GM18867 (cell line): ENCODE data around the gene RFFL.
A peak's percentile ranks its signal among the peaks of the same experiment; 100 is the strongest.
"Not testable (repeated sequence)": the region's sequence is repeated elsewhere in the genome, so short reads cannot be mapped to it uniquely, and the experiment has no call there.

Experiments used
- ATAC-seq: cut with Tn5 transposase; IDR thresholded peaks from one replicate; pipeline ENCODE4 v1.9.1; 2021; ENCODE audit warnings: mild to moderate bottlenecking, moderate library complexity; ENCODE audit not compliant: unreplicated experiment

The RFFL gene, protein sequence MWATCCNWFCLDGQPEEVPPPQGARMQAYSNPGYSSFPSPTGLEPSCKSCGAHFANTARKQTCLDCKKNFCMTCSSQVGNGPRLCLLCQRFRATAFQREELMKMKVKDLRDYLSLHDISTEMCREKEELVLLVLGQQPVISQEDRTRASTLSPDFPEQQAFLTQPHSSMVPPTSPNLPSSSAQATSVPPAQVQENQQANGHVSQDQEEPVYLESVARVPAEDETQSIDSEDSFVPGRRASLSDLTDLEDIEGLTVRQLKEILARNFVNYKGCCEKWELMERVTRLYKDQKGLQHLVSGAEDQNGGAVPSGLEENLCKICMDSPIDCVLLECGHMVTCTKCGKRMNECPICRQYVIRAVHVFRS

DNA sequence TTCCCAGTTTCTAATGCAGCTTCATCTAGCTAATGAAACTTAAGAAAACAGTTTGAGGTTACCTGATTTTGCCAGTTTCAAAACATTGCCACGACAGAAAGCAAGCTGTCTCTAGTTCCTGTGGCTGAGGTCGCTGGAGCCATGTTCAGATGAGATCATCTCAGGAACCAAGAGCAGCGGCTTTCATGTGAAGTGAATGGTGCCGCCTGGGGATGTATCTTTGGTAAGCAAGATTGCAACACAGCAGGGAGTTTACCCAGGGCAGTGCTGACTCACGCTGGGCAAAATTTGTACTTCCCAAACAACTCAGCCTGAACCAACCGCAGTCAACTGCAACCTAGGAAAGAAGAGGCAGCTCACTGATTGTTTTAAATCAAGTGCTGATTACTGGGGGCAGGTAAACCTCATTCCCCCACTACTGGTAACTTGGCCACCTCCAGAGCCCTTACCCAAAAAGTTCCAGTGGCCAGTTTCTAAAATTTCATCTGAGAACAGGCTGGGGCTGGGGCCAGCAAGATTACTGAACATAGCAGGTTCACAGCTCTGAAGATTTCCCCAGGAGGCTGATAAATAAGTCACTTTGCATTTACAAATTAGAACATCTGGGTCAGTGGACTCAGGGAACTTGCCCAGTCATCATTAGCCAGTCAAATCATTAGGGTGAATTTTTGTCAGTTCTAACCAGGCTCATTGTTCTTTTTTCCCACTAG lies at the start of gene RFFL:
RFFL (minus strand) TSS at position 194 of the 710 bp plus-strand sequence. CDS start 37,154 bp downstream, outside the sequence.
- peak; percentile 83 for ATAC-seq

DNA sequence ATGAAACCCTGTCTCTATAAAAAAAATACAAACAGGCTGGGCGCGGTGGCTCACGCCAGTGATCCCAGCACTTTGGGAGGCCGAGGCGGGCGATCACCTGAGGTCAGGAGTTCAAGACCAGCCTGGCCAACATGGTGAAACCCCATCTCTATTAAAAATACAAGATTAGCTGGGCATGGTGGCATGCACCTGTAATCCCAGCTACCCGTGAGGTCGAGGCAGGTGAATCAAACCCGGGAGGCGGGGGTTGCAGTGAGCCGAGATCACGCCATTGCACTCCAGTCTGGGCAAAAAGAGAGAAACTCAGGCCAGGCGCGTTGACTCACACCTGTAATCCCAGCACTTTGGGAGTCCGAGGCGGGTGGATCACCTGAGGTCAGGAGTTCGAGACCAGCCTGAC lies 47.3 kb upstream of the RFFL start:
- ATAC-seq: not testable (repeated sequence)

DNA sequence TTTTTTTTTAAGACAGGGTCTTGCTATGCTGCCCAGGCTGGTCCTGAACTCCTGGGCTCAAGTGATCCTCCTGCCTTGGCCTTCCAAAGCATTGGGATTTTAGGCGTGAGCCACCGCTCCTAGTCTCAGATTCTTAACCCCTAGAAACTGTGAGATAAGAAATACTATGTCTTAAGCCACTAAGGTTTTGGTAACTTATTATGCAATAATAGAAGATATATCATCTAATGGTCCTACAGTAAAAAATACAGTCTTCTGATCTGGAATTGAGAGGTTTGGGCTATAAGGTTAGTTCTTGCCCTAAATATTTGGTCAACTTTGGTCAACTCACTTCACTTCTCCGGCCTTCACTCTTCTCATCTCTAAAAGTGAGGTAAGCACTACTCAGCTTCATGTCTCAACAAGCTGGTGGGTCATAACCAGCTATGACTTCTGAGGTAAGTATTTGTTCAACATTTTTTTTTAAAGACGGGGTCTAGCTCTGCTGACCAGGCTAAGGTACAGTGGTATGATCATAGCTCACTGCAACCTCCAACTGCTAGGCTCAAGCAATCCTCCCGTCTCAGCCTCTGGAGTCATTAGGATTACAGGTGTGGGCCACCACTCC lies 41.4 kb upstream of the RFFL start:
- no peak for ATAC-seq

DNA sequence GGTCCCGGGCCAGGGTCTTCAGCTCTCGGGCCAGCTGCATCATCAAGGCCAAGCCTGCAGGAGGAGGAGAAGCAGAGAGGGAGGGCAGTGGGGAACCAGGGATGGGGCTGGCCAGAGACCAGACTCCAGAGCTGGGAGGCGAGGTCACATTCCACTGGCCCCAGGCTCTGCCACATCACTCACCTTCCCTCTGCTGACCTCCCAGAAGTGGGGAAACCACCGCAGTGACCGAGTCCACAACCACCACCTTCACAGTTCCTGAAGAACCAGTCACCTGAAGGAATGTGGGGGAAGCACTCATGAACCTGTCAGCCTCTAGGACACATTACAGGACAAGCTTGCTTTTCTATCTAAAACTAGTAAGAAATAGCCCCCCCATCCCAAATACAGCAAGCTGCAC lies 39.8 kb upstream of the RFFL start:
- no peak for ATAC-seq

DNA sequence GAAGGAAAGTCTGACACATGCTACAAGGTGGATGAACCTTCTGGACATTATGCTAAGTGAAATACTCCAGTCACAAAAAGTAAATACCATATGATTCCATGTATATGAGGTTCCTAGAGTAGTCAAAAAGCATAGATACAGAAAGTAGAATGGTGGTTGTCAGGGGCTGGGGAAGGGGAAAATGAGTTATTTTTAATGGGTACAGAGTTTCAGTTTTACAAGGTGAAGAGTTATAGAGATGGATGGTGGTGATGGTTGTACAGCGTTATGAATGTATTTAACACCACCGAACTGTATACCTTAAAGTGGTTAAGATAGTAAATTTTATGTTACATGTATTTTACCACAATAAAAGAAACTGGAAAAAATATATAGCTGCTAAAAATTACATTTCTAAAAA lies 38.2 kb upstream of the RFFL start:
- ATAC-seq: no peak

DNA sequence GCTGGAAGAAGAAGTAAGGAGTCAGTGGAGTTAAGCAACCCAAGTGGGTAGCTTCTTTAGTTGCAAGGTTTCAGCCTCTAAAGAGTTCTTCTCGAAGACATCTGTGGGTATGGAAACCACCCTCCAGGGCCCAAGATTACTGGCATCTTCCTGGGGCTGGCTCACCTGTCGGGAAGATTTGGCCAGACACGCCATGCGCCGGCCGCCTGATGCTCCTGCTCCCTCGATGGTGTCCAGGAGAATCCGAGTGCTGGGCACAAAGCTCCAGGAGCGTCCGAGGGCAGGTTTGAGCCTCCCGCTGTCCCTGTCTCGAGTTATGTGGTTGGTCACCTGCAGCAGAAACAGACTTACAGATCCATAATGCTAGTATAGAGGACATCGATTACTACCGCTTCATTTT lies 37.5 kb upstream of the RFFL start:
- ATAC-seq: no peak

DNA sequence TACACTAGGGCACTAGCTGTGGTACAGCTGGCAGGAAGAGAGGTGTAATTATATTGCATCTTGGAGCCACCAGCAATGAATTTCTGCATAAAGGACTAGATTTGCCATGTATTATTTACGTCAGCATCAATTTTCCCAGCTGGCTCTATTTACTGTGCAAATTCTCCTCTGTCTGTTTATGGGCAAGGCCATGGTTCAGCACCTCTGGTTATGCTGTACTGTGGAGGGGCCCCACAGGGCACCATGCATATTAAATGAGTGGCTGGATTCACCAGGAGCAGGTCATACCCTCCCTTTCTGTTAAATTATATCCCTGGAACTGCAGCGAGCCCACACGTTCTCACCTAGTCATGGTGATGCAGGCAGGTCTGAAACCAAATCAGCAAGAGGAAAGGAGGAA lies 36.4 kb upstream of the RFFL start:
- ATAC-seq: no peak

DNA sequence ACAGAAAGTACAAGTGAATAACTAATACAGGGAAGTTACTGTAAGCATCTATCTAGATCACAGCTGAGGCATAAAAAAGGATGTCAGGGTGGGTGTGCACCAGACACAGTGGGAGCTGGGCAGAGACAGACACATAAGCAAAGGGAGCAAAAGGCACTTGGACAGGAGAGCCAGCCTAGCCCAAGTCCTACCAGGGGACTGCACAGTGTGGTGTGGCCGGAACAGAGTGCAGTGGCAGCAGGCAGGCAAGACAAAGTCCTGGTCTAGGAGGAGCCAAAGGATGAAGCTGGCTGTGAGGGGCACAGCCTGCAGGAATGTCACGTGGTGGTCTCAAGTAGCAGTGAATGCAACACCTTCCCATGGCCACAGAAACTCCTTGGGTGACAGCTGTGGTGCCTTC lies 34.3 kb upstream of the RFFL start:
- no peak for ATAC-seq

DNA sequence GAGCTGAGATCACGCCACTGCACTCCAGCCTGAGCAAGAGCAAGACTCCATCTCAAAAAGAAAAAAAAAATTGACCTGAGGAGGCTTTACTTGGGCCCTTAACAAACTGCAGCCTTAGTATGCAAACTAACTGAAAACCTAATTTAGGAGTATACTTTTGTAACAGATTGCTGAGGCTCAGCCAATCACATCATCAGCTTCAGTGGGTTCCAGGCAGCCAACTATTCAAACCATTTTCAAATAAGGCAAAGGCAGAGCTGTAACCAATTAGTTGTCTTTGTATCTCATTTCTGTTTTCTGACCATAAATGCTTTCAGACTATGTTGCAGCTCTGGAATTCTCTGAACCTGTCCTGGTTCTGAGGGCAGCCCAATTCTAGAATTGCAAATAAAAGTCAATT lies 32.2 kb upstream of the RFFL start:
- no peak for ATAC-seq

DNA sequence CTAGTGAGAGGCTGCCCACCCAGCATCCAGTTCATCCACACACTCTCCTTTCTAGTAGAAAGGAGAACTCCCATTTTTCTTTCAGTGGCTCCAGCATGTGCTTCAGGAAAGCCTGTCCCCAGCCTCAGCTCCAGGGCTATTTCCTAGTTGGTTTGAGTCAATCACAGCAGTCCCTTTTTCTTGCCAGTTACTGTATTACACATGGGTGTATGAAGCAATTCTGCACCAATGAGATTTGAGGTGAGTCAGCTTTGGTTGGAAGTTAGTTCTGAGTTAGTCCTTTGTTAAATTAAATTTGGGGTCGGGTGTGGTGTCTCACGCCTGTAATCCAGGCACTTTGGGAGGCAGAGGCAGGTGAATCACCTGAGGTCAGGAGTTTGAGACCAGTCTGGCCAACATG lies 31.4 kb upstream of the RFFL start:
- ATAC-seq: no peak

DNA sequence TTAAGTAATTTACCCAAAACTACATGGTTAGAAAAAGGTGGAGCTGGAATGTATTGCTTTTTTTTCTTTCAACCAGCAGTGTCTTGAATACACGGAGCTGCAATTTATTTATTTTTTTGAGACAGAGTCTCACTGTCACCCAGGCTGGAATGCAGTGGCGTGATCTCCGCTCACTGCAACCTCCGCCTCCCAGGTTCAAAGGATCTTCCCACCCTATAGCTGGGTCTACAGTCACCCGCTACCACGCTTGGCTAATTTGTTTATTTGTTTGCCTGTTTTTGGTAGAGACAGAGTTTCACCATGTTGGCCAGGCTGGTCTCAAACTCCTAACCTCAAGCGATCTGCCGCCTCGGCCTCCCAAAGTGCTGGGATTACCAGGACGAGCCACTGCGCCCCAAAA lies 27.2 kb upstream of the RFFL start:
- ATAC-seq: not testable (repeated sequence)

DNA sequence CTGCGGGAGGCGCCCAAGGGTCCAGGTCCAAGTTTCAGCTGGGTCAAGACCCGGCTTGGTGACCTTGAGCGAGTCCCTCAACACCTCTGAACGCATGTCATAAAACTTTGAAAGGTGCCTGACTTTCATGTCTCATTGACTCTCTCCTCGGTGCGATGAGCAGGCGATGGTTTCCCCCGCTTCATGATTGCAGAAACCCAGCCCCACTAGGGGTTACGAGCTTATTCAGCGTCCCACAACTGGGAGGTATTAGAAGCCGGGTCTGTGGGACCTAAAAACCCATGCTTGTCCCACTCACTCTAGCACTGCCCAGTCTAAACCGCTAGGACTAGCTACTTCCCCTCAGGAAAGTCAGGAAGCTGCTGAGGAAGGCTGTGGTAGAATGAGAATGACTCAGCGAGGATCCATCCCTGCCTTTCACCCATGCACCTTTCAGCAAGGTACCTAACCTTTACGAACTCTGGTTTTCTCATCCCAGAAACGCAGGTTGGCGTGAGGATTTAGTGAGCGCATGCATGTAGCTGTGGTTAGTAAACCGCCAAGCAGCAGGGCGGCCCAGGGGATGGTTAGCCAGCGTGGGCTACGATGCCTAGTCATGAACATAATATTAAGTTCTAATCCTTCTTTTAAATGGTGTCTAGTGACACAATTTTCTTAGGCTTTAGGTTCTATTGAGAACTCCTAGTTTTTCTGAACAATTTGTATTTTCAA lies 26.2 kb upstream of the RFFL start:
- ATAC-seq: peak; percentile 9

DNA sequence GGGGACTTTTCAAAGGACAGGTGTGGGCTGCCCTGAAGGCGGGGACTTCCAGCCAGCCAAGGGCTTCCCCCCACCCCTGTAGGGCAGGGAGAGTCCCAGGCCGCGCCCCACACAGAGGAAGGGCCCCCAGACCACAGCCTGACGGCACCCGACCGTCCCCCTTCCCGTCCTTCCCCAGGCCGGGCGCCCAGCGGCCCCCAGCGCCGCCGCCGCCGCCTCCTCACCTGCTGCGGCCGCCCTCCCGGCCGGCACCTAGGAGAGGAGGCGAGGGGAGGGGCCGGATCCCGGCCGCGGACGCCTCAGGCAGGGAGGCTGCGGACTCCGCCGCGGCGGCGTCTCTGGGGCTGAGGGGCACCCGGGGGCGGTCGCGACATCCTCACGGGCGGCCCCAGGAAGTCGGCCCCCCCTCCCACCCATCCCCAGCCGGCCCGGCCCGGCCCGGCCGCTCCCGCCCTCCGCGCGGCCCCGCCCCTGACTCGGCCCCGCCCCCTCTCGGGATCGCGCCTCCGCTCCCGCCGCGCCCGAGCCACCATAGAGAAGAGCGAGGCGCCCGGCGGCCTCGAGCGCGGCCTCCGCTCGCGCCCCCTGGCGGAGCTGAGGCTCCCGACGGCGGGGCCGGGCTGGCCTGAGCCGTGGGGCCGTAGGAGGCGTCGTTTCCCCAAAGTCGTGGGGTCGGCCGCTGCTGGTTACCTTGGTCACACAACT lies 25.5 kb upstream of the RFFL start:
- peak; percentile 74 for ATAC-seq

DNA sequence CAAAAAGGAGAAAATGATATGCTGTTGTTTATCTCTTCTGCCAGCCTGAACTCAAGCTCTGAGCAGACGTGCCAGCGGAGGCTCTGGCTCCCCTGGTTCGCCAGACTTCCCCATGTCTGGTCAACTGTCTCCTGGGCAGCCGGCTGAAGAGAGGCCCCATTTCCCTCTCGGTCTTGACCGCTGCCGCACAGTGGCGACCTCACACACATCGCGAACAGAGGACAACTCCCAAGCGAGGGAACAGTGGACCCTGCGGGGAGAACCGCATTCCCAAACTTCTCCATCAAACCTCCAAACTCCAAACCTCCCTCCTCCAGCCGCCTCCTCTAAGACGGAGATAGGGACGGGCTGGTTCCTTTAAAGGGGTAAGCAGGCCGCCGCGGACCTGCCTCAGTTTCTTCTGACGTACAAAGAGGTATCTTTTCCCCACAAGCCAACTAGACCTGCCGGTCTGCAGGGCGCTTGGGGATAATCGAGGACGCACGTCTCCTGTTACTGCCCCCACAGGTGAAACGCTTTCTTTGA lies 24.9 kb upstream of the RFFL start:
- ATAC-seq: peak; percentile 15

DNA sequence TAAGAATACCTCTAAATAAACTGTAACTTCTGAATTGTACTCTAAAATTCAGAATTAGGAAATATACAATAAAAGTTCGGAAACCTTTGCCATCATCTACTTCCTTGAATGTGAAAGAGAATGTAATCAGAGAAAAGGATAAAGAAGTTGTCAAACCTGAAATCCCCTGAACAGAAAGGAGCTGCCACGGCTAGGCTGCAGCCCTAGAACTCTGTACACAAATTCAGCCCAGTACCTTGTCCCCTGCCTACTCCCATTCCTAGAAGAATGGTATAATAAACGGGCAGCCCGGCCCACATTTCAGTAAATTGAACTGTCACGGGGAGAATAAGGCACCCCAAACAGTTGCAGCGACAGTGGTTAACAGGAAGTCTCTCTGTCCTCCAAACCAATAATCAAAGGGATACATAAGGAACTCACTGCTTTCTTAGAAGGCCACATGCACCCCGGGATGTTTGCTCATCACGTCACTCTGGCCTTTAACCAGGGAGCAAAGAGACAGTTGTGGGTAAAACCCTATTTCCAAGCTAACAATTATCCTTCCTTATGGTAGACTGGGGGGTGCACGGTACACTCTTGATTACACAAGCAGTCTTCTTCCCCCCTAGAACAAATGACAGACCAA lies 24.3 kb upstream of the RFFL start:
- no peak for ATAC-seq

DNA sequence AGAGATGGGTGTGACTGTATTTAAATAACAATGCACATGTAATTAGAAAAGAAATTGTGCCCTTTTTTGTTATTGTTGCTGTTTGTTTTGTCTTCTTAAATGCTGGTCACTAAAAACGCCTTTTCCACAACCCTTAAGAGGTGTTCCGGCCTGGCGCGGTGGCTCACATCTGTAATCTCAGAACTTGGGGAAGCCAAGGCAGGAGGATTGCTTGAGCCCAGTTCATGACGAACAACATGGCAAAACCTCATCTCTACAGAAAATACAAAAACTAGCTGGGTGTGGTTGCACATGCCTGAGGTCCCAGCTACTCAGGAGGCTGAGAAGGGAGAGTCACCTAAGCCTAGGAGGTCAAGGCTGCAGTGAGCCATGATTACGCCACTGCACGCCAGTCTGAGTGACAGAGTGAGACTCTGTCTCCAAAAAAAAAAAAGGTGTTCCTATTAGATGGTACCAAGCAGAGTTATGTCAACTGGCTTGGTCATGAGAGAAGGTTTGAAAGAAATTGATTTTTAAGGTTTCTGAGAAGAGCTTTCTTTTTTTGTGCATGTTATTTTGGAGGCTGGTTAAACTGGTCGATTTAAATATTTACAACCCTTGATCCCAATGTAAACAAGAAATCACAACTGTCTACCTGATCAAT lies 23.5 kb upstream of the RFFL start:
- no peak for ATAC-seq

DNA sequence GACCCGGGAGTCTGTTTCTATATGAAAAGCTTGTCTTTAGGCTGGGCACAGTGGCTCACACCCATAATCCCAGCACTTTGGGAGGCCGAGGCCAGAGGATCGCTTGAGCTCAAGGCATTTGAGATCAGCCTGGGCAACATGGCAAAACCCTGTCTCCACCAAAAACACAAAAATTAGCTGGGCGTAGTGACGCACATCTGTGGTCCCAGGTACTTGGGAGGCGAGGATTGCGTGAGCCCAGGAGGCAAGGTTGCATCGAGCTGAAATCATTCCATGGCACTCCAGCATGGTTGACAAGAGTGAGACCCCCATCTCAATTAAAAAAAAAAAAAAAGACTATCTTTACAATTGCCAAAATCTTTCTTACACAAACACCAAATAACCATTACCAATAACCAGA lies 22.7 kb upstream of the RFFL start:
- ATAC-seq: no peak

DNA sequence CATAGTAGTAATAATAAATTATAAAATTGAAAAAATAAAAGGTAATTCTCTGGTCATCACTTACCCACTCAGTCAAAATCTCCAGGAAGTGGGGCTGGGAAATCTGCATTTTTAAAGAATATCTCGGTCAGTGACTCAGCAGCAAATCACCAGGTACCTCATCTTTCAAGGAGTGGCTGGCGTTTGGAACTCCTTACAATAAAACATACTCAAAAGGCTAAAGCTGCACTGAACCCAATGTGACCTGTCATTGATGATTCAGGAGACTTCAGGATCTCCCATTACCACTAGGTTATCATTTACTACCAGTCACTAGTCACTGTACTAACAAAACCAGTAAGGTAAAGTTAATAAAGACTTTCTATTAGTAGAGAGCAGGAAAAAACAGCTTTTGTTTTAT lies 21.5 kb upstream of the RFFL start:
- no peak for ATAC-seq

DNA sequence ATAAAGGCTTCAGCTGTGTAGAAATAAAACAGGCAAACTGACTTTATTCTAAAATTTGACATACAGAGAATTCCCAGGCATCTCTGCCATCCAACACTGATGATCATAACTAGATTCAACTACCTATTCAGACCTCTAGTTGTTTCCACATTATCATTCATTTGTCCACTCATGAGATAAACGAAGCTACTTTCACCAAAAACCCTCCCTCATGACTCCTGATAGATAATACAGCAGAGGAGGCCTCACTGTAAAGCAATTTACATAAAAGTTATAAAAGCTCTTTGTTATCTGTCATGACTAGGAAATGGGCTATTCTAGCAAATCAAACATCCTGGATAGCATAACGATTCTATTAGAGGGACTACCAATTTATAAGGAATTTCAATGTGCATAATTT lies 19.6 kb upstream of the RFFL start:
- no peak for ATAC-seq
